ENCODE measurements around the gene PAXX.

GRCh38 chr9:137021568-137021978 is 29.4 kb downstream of the PAXX start:
- TF ChIP-seq POLR2A (IDR thresholded peaks at IDR 0.05; ENCODE audit: low read length) (no peak), GATA1 (IDR thresholded peaks at IDR 0.05; ENCODE audit: low read depth, low read length) (no peak)
